Sciatic nerve (tissue), 2 donors: ENCODE results near the gene KPNA3. TPM values are rescaled to one million over a fixed set of nuclear protein-coding genes. Genes with fewer than 3 reads are reported as not detected.
A peak's percentile ranks its signal among the peaks of the same experiment; 100 is the strongest.
"Not testable (repeated sequence)": the region's sequence is repeated elsewhere in the genome, so short reads cannot be mapped to it uniquely, and the experiment has no call there.

ENCODE experiments used
- ATAC-seq: fragments of 200-7000 bp; cut with Tn5 transposase; one replicate; pipeline ENCODE4 v1.9.1; 2020; ENCODE audit warnings: mild to moderate bottlenecking, moderate library complexity
- DNase-seq: peaks from one replicate; pipeline ENCODE4 v3.0.0-alpha.2; 2020; ENCODE audit warnings: low spot score
- intact Hi-C: fragments of 100-400 bp; cut with DNase I; formaldehyde crosslinking; loops from one replicate; pipeline ENCODE4 v1.14.2; 2022
- total RNA-seq: library from RNA; stranded (reverse); fragmentation: NEBNext Ultra II Directional; extraction: Animal tissue kit (Norgen Biotek cat#: 25700); gene quantifications from one replicate; pipeline ENCODE4 v1.2.1, GENCODE V29; 2021
- donor health status: DM: no; HTN: no; CAD: no.
- donor health status: DM: no; HTN: no; CAD: no.

KPNA3 gene
- total RNA-seq, 1 donor from 2014 or later: 31.7 TPM

- ATAC-seq: no peak
Observed at GRCh38 chr13:49772828-49773227, 19.7 kb downstream of the KPNA3 start.

GRCh38 chr13:49761811-49762210 lies 30.7 kb downstream of the KPNA3 start:
- intact Hi-C loops: not testable (repeated sequence)

More at GRCh38 chr13:49772828-49773227, 19.7 kb downstream of the KPNA3 start:
- intact Hi-C loops: no loop called here
- no peak for DNase-seq

GRCh38 chr13:49760558-49760957 lies 31.9 kb downstream of the KPNA3 start:
- DNase-seq: no peak
- intact Hi-C loops: no loop called here
- ATAC-seq: no peak

More at GRCh38 chr13:49761811-49762210, 30.7 kb downstream of the KPNA3 start:
- DNase-seq, ATAC-seq: not testable (repeated sequence)

GRCh38 chr13:49759503-49759902 lies 33.0 kb downstream of the KPNA3 start:
- intact Hi-C loops: no loop called here
- ATAC-seq (no peak), DNase-seq (no peak)

- no peak for ATAC-seq
- no peak for DNase-seq
- intact Hi-C loops: no loop called here
Observed at GRCh38 chr13:49756263-49756662, 36.2 kb downstream of the KPNA3 start.

GRCh38 chr13:49754146-49754545 lies 38.3 kb downstream of the KPNA3 start:
- ATAC-seq: no peak
- intact Hi-C loops: no loop called here
- DNase-seq: no peak

- ATAC-seq (no peak), DNase-seq (no peak)
- intact Hi-C loops: no loop called here
Observed at GRCh38 chr13:49749848-49750247, 42.6 kb downstream of the KPNA3 start.

- DNase-seq (no peak), ATAC-seq (peak; percentile 89)
- intact Hi-C loops: no loop called here
Observed at GRCh38 chr13:49746111-49746510, 46.4 kb downstream of the KPNA3 start.

GRCh38 chr13:49740870-49741269 lies 51.6 kb downstream of the KPNA3 start:
- no peak for ATAC-seq
- intact Hi-C loops: no loop called here
- no peak for DNase-seq

- no peak for DNase-seq
- ATAC-seq: no peak
- intact Hi-C loops: no loop called here
Observed at GRCh38 chr13:49739498-49740187, 52.8 kb downstream of the KPNA3 start.

GRCh38 chr13:49733181-49733951 lies 59.1 kb downstream of the KPNA3 start:
- no peak for DNase-seq
- no peak for ATAC-seq
- intact Hi-C loops: no loop called here

GRCh38 chr13:49731766-49732165 lies 60.7 kb downstream of the KPNA3 start:
- ATAC-seq (no peak), DNase-seq (no peak)
- intact Hi-C loops: no loop called here

GRCh38 chr13:49716615-49717014 lies 75.9 kb downstream of the KPNA3 start:
- DNase-seq: no peak
- intact Hi-C loops: no loop called here
- no peak for ATAC-seq

- intact Hi-C loops: no loop called here
- no peak for ATAC-seq
- no peak for DNase-seq
Observed at GRCh38 chr13:49714757-49715156, 77.7 kb downstream of the KPNA3 start.

- intact Hi-C loops: no loop called here
- DNase-seq: no peak
- ATAC-seq: no peak
Observed at GRCh38 chr13:49711218-49711863, 81.1 kb downstream of the KPNA3 start.

GRCh38 chr13:49704264-49704663 lies 88.2 kb downstream of the KPNA3 start:
- DNase-seq, ATAC-seq, intact Hi-C loops: not testable (repeated sequence)

GRCh38 chr13:49701491-49701890 lies 91.0 kb downstream of the KPNA3 start:
- intact Hi-C loops: no loop called here
- DNase-seq: no peak
- no peak for ATAC-seq

GRCh38 chr13:49697468-49697867 lies 95.0 kb downstream of the KPNA3 start:
- no peak for DNase-seq
- ATAC-seq: no peak
- intact Hi-C loops: no loop called here

- intact Hi-C loops: no loop called here
- DNase-seq: no peak
- no peak for ATAC-seq
Observed at GRCh38 chr13:49694446-49694845, 98.0 kb downstream of the KPNA3 start.

- no peak for ATAC-seq
- intact Hi-C loops: no loop called here
- DNase-seq: no peak
Observed at GRCh38 chr13:49693877-49694276, 98.6 kb downstream of the KPNA3 start.
